K562 (cell line): ENCODE results near the gene COX6B2.

Experiments used
- BRF2 ChIP-seq: IDR thresholded peaks from 3 replicates; pipeline ENCODE4 v1.6.1; 2011; ENCODE audit warnings: borderline replicate concordance, mild to moderate bottlenecking; ENCODE audit not compliant: insufficient read length, insufficient read depth
- CBX8 ChIP-seq: fragments of 200-600 bp; sonication (generic); IDR thresholded peaks from 2 replicates; pipeline ENCODE4 v1.6.1; 2012; ENCODE audit warnings: borderline replicate concordance, mixed run types, low read depth, mild to moderate bottlenecking, moderate library complexity, mixed read lengths, low read length, control low read depth, inconsistent platforms; ENCODE audit not compliant: poor library complexity, severe bottlenecking; ENCODE audit errors: extremely low read depth
- CHD2 ChIP-seq: IDR thresholded peaks from 2 replicates; pipeline ENCODE4 v1.6.1; 2011; ENCODE audit warnings: low read depth, low read length
- CREB1 ChIP-seq, 2 experiments: sonication (generic) in 1 of 2; formaldehyde crosslinking in 1 of 2; IDR thresholded peaks; 2 replicates each; pipeline versions ENCODE4 v1.6.1 to v1.8.0; 2012 to 2022; ENCODE audit warnings: inconsistent platforms in 1 of 2, mild to moderate bottlenecking in 1 of 2, missing genetic modification reagents in 1 of 2, moderate library complexity in 1 of 2
- CTCF ChIP-seq, 3 experiments: IDR thresholded peaks in 2 of 3; conservative IDR thresholded peaks in 1 of 3; 2 replicates each; pipeline ENCODE4 v1.5.1; 2011 to 2012; ENCODE audit warnings: low read length in 3 of 3, mild to moderate bottlenecking in 3 of 3, control low read depth in 2 of 3, improper control_type of control experiment in 1 of 3, inconsistent platforms in 1 of 3, low read depth in 1 of 3, mixed read lengths in 1 of 3, moderate library complexity in 1 of 3; ENCODE audit not compliant: insufficient read depth in 2 of 3
- FOXK1 ChIP-seq: sonication (generic); formaldehyde crosslinking; IDR thresholded peaks from 2 replicates; pipeline ENCODE4 v1.8.0; 2022; ENCODE audit warnings: missing genetic modification reagents, mild to moderate bottlenecking, borderline replicate concordance
- KAT7 ChIP-seq: sonication (generic); formaldehyde crosslinking; IDR thresholded peaks from 2 replicates; pipeline ENCODE4 v1.8.0; 2022; ENCODE audit warnings: missing genetic modification reagents, mild to moderate bottlenecking, borderline replicate concordance
- RBBP5 ChIP-seq: fragments of 200-600 bp; sonication (generic); IDR thresholded peaks from 2 replicates; pipeline ENCODE4 v1.6.1; 2012; ENCODE audit warnings: borderline replicate concordance, mild to moderate bottlenecking, low read length, control low read depth, inconsistent platforms; ENCODE audit not compliant: insufficient read depth, poor library complexity, severe bottlenecking
- RCOR1 ChIP-seq, 2 experiments: IDR thresholded peaks; 2 replicates each; pipeline ENCODE4 v1.6.1; 2012; ENCODE audit warnings: low read depth in 2 of 2, low read length in 2 of 2, borderline replicate concordance in 1 of 2, improper control_type of control experiment in 1 of 2
- SIX5 ChIP-seq, 2 experiments: IDR thresholded peaks; 2 replicates each; pipeline ENCODE4 v1.6.1; 2011; ENCODE audit warnings: low read length in 2 of 2, borderline replicate concordance in 1 of 2, low read depth in 1 of 2, mild to moderate bottlenecking in 1 of 2, moderate library complexity in 1 of 2; ENCODE audit not compliant: insufficient read depth in 1 of 2
- SRSF9 ChIP-seq: fragments of 200-400 bp; formaldehyde crosslinking; IDR thresholded peaks from 2 replicates; pipeline ENCODE4 v1.6.1; 2017; ENCODE audit warnings: low read depth, low read length, borderline replicate concordance
- THAP12 ChIP-seq: fragments of 250-450 bp; sonication (Bioruptor Pico); IDR thresholded peaks from 2 replicates; pipeline ENCODE4 v1.9.0; 2021; ENCODE audit warnings: mild to moderate bottlenecking, inconsistent platforms
- ZBTB1 ChIP-seq: sonication (generic); formaldehyde crosslinking; IDR thresholded peaks from 2 replicates; pipeline ENCODE4 v1.8.1; 2023; ENCODE audit warnings: missing genetic modification reagents, low read depth, mild to moderate bottlenecking, borderline replicate concordance
- TF ChIP-seq, protein P1 (sequence below): fragments of 250-450 bp; sonication (Bioruptor Pico); IDR thresholded peaks from 2 replicates; pipeline ENCODE4 v1.8.0; 2021; ENCODE audit warnings: moderate library complexity, mild to moderate bottlenecking, inconsistent platforms

DNA sequence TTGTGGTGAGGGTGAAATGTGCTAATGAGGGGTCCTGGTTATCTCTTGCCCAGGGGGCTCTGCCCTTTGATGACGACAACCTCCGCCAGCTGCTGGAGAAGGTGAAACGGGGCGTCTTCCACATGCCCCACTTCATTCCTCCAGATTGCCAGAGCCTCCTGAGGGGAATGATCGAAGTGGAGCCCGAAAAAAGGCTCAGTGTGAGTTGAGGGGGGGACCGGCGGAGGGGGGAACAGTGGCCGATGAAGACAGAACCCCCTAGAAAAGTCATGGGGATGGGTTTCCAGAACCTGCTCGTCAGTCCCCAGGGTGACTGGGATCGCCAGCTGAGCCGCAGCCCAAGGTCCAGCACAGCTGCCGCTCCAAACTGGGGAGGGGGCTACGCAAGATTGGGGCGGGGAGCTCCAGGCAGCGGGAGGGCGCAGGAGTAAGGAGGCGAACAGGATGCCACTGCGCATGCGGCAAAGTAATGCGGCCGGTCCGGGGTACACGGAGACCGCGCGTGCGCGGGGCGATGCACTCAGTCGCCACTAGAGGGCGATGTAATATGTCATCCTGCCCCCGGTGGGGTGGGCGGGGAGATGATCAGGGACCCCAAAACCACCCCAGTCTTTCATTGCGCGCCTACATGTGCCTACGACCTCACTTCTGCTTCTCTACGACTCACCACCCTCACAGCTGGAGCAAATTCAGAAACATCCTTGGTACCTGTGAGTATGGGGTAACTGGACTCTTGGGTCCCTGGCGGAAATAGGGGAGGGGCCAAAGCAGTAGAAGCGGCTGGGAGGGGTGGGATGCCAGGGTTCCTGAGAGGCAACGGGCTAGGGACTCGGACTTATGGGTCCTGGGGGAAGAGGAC is 52.8 kb downstream of the COX6B2 start:
- TF ChIP-seq BRF2, result no peak
- no peak for TF ChIP-seq CHD2
- no peak for TF ChIP-seq RBBP5
- peak; percentile 86 to 93 (median 90) for TF ChIP-seq CTCF (IDR thresholded peaks at IDR 0.05 in 2 of 3, conservative IDR thresholded peaks at IDR 0.05 in 1 of 3; ENCODE audit: insufficient read depth in 2 of 3, low read depth in 1 of 3, low read length in 3 of 3)
- no peak for TF ChIP-seq FOXK1
- TF ChIP-seq CBX8, result no peak
- 0 out of 4 replicates have a peak, but pooled peaks of 1 of the 2 experiments have one; percentile 50 for TF ChIP-seq RCOR1 (IDR thresholded peaks at IDR 0.05; ENCODE audit: borderline replicate concordance in 1 of 2, low read depth in 2 of 2, low read length in 2 of 2)
- no peak for TF ChIP-seq SRSF9
- TF ChIP-seq ZBTB1, result no peak
- TF ChIP-seq THAP12 (CRISPR knock-in tag), result no peak; the same call in 1 of the 2 replicates
- TF ChIP-seq CREB1 (IDR thresholded peaks at IDR 0.05), result no peak
- TF ChIP-seq CREB1 (CRISPR knock-in tag; IDR thresholded peaks at IDR 0.05), result peak; percentile 53; the same call in 1 of the 2 replicates
- TF ChIP-seq KAT7 (CRISPR knock-in tag), result no peak
- TF ChIP-seq SIX5 (IDR thresholded peaks at IDR 0.05; ENCODE audit: borderline replicate concordance in 1 of 2, insufficient read depth in 1 of 2, low read depth in 1 of 2, low read length in 2 of 2), result 0 out of 4 replicates have a peak, but pooled peaks of 1 of the 2 experiments have one; percentile 8
- TF ChIP-seq, protein P1, sequence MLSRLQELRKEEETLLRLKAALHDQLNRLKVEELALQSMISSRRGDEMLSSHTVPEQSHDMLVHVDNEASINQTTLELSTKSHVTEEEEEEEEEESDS (CRISPR knock-in tag), result no peak
